UCSD-AML1 (cell line): ENCODE results near the gene PKD1L1.
"Not testable (repeated sequence)": the region's sequence is repeated elsewhere in the genome, so short reads cannot be mapped to it uniquely, and the experiment has no call there.

Experiments
- DNase-seq: peaks from one replicate; lab custom pipeline; 2025; ENCODE audit not compliant: unreplicated experiment; lab: John Stamatoyannopoulos, UW

The PKD1L1 gene

GRCh38 chr7:47799524-47799923, 148.7 kb downstream of the PKD1L1 start:
- no peak for DNase-seq

- DNase-seq: no peak
These were observed 151.9 kb downstream of the PKD1L1 start for GRCh38 chr7:47796347-47796746.

GRCh38 chr7:47795631-47796030, 152.6 kb downstream of the PKD1L1 start:
- no peak for DNase-seq

- DNase-seq: not testable (repeated sequence)
These were observed 153.1 kb downstream of the PKD1L1 start for GRCh38 chr7:47795126-47795525.

- DNase-seq: no peak
These were observed 154.2 kb downstream of the PKD1L1 start for GRCh38 chr7:47794016-47794415.

- not testable (repeated sequence) for DNase-seq
These were observed 155.1 kb downstream of the PKD1L1 start for GRCh38 chr7:47793186-47793585.

GRCh38 chr7:47792521-47793121, 155.6 kb downstream of the PKD1L1 start:
- no peak for DNase-seq

- DNase-seq: no peak
These were observed 156.6 kb downstream of the PKD1L1 start for GRCh38 chr7:47791682-47792081.

GRCh38 chr7:47788083-47788482, 160.2 kb downstream of the PKD1L1 start:
- DNase-seq: no peak

GRCh38 chr7:47787249-47788069, 160.8 kb downstream of the PKD1L1 start:
- no peak for DNase-seq

- DNase-seq: no peak
These were observed 161.6 kb downstream of the PKD1L1 start for GRCh38 chr7:47786557-47787248.

GRCh38 chr7:47785923-47786556, 162.2 kb downstream of the PKD1L1 start:
- no peak for DNase-seq

- no peak for DNase-seq
These were observed 164.6 kb downstream of the PKD1L1 start for GRCh38 chr7:47783456-47784223.

GRCh38 chr7:47782792-47783191, 165.5 kb downstream of the PKD1L1 start:
- DNase-seq: no peak

- DNase-seq: no peak
These were observed 166.2 kb downstream of the PKD1L1 start for GRCh38 chr7:47782022-47782421.

- DNase-seq: no peak
These were observed 167.7 kb downstream of the PKD1L1 start for GRCh38 chr7:47780555-47780954.

- no peak for DNase-seq
These were observed 168.9 kb downstream of the PKD1L1 start for GRCh38 chr7:47779341-47779771.

GRCh38 chr7:47778153-47778661, 170.1 kb downstream of the PKD1L1 start:
- no peak for DNase-seq

- no peak for DNase-seq
These were observed 170.6 kb downstream of the PKD1L1 start for GRCh38 chr7:47777531-47778152.

GRCh38 chr7:47776335-47776734, 171.9 kb downstream of the PKD1L1 start:
- DNase-seq: no peak
